GM12878 (cell line): ENCODE measurements around the gene MRPS35. TPM values are rescaled to one million over a fixed set of nuclear protein-coding genes. Genes with fewer than 3 reads are reported as not detected.

ENCODE experiments used
- ATAC-seq: fragments of 200-7000 bp; cut with Tn5 transposase; 3 replicates; pipeline ENCODE4 v1.9.1; 2020; ENCODE audit warnings: mild to moderate bottlenecking, moderate library complexity
- BruUV-seq: library from RNA; stranded (reverse); fragments of 400-500 nt; replicated peaks from 2 replicates; lab custom pipeline; 2021; lab: Mats Ljungman, UMichigan
- CTCF ChIA-PET: fragments of 300-600 bp; sonication (Branson Sonifier 250); formaldehyde crosslinking; extraction: SDS; loops from one replicate; lab custom pipeline; 2021; ENCODE audit warnings: inconsistent platforms; lab: Yijun Ruan, JAX
- POLR2A ChIA-PET: fragments of 350-600 bp; formaldehyde crosslinking; extraction: SDS; loops from one replicate; lab custom pipeline; 2021; ENCODE audit warnings: inconsistent platforms; lab: Charles Lee
- RAD21 ChIA-PET: fragments of 300-600 bp; sonication (Branson Sonifier 250); formaldehyde crosslinking; loops from one replicate; lab custom pipeline; 2023; ENCODE audit warnings: antibody characterized with exemption; ENCODE audit not compliant: unreplicated experiment; lab: Charles Lee
- SMC1A ChIA-PET: fragments of 300-600 bp; sonication (Branson Sonifier 250); formaldehyde crosslinking; loops from one replicate; lab custom pipeline; 2023; ENCODE audit not compliant: unreplicated experiment, uncharacterized antibody; lab: Charles Lee
- DNase-seq: peaks from one replicate; pipeline ENCODE4 v3.0.0-alpha.2; 2011; ENCODE audit warnings: low read depth, low spot score
- FAIRE-seq: peaks from 3 replicates; lab custom pipeline; 2011; peaks lifted over from hg19 to GRCh38; lab: Jason Lieb, UNC
- H2AFZ ChIP-seq: 2 replicates; pipeline ENCODE4 v1.6.0; 2011; ENCODE audit warnings: low read depth, low read length, control low read depth; ENCODE audit not compliant: control insufficient read depth
- H3K27ac ChIP-seq: 2 replicates; pipeline ENCODE4 v1.5.1; 2011; ENCODE audit warnings: control low read depth; ENCODE audit not compliant: control insufficient read depth, insufficient read depth
- H3K27me3 ChIP-seq, 2 experiments: replicated peaks in 1 of 2; 2 replicates each; pipeline versions ENCODE4 v1.6.0 to v1.6.1; 2011; ENCODE audit warnings: low read length in 1 of 2; ENCODE audit not compliant: control insufficient read depth in 2 of 2, insufficient read depth in 2 of 2
- H3K36me3 ChIP-seq, 2 experiments: 2 replicates each; pipeline ENCODE4 v1.5.1; 2011; ENCODE audit warnings: low read length in 1 of 2; ENCODE audit not compliant: control insufficient read depth in 2 of 2, insufficient read depth in 2 of 2
- H3K4me1 ChIP-seq: 2 replicates; pipeline ENCODE4 v1.6.1; 2011; ENCODE audit warnings: mild to moderate bottlenecking, low read length, moderate library complexity, mixed read lengths; ENCODE audit not compliant: control insufficient read depth, insufficient read depth
- H3K4me2 ChIP-seq: 2 replicates; pipeline ENCODE4 v1.6.0; 2011; ENCODE audit warnings: control low read depth; ENCODE audit not compliant: control insufficient read depth, insufficient read depth
- H3K4me3 ChIP-seq: fragments of 200-600 bp; sonication (generic); 2 replicates; pipeline ENCODE4 v1.5.1; 2016
- H3K79me2 ChIP-seq: 2 replicates; pipeline ENCODE4 v1.6.0; 2011; ENCODE audit warnings: low read length; ENCODE audit not compliant: control insufficient read depth, insufficient read depth
- H3K9ac ChIP-seq: 2 replicates; pipeline ENCODE4 v1.8.0; 2011; ENCODE audit warnings: low read length, control low read depth, mixed read lengths; ENCODE audit not compliant: control insufficient read depth, insufficient read depth
- H3K9me3 ChIP-seq: replicated peaks from 3 replicates; pipeline ENCODE4 v1.5.1; 2011; ENCODE audit warnings: mild to moderate bottlenecking, low read length; ENCODE audit not compliant: control insufficient read depth, insufficient read depth
- H4K20me1 ChIP-seq: 2 replicates; pipeline ENCODE4 v1.6.0; 2011; ENCODE audit not compliant: control insufficient read depth, insufficient read depth
- ASH2L ChIP-seq: fragments of 300-600, 200-600 bp; sonication (generic); IDR thresholded peaks from 2 replicates; pipeline ENCODE4 v1.6.1; 2017; ENCODE audit warnings: low read depth, mild to moderate bottlenecking, borderline replicate concordance
- BHLHE40 ChIP-seq, 2 experiments: fragments of 450-650 bp in 1 of 2; IDR thresholded peaks; 2 replicates each; pipeline ENCODE4 v1.6.1; 2011 to 2017; ENCODE audit warnings: low read depth in 2 of 2, borderline replicate concordance in 1 of 2, improper control_type of control experiment in 1 of 2, low read length in 1 of 2, mild to moderate bottlenecking in 1 of 2
- BMI1 ChIP-seq: fragments of 450-650 bp; IDR thresholded peaks from 2 replicates; pipeline ENCODE4 v1.6.1; 2016; ENCODE audit warnings: mild to moderate bottlenecking, moderate library complexity, borderline replicate concordance
- FOXM1 ChIP-seq: IDR thresholded peaks from 2 replicates; pipeline ENCODE4 v1.6.1; 2012; ENCODE audit warnings: low read depth, mild to moderate bottlenecking, inconsistent platforms, low read length, moderate library complexity
- GABPA ChIP-seq: IDR thresholded peaks from 2 replicates; pipeline ENCODE4 v1.6.1; 2014; ENCODE audit warnings: antibody characterized with exemption, low read depth, mild to moderate bottlenecking, inconsistent platforms
- IKZF2 ChIP-seq, 2 experiments: fragments of 450-650 bp; IDR thresholded peaks; 2 replicates each; pipeline ENCODE4 v1.6.1; 2017; ENCODE audit warnings: mild to moderate bottlenecking in 2 of 2, moderate library complexity in 2 of 2
- JUNB ChIP-seq: IDR thresholded peaks from 2 replicates; pipeline ENCODE4 v1.6.1; 2016; ENCODE audit warnings: antibody characterized with exemption, mild to moderate bottlenecking
- JUND ChIP-seq: IDR thresholded peaks from 2 replicates; pipeline ENCODE4 v1.6.1; 2012; ENCODE audit warnings: low read depth, mild to moderate bottlenecking, low read length, improper control_type of control experiment, moderate library complexity
- KDM1A ChIP-seq: fragments of 200-600 bp; sonication (generic); IDR thresholded peaks from 2 replicates; pipeline ENCODE4 v1.6.1; 2016; ENCODE audit warnings: borderline replicate concordance
- PBX3 ChIP-seq: IDR thresholded peaks from 2 replicates; pipeline ENCODE4 v1.6.1; 2011; ENCODE audit warnings: mild to moderate bottlenecking, low read depth, low read length, moderate library complexity; ENCODE audit not compliant: insufficient replicate concordance
- RUNX3 ChIP-seq: IDR thresholded peaks from 2 replicates; pipeline ENCODE4 v1.6.1; 2012; ENCODE audit warnings: low read length, inconsistent platforms
- SMAD5 ChIP-seq: IDR thresholded peaks from 2 replicates; pipeline ENCODE4 v1.6.1; 2016; ENCODE audit warnings: antibody characterized with exemption, low read depth
- SPI1 ChIP-seq: IDR thresholded peaks from 2 replicates; pipeline ENCODE4 v1.6.1; 2011; ENCODE audit warnings: low read depth, mild to moderate bottlenecking, low read length, moderate library complexity, borderline replicate concordance; ENCODE audit not compliant: insufficient read depth
- SRF ChIP-seq, 2 experiments: IDR thresholded peaks; 2 replicates each; pipeline ENCODE4 v1.6.1; 2011; ENCODE audit warnings: low read depth in 2 of 2, low read length in 2 of 2, mild to moderate bottlenecking in 1 of 2, moderate library complexity in 1 of 2
- TBL1XR1 ChIP-seq: IDR thresholded peaks from 2 replicates; pipeline ENCODE4 v1.6.1; 2012; ENCODE audit warnings: low read depth, low read length, improper control_type of control experiment
- WGBS: methylation state at CpG from one replicate; pipeline ENCODE4 v1.1.6; 2016; ENCODE audit warnings: low lambda C conversion rate; ENCODE audit not compliant: insufficient replicate concordance, insufficient coverage; ENCODE audit errors: missing lambda C conversion rate; 5-methylcytosine and 5-hydroxymethylcytosine counted together
- in situ Hi-C: fragments of 300-500 bp; cut with MboI; formaldehyde crosslinking; loops from 9 replicates; pipeline ENCODE4 v1.14.3; 2018; ENCODE audit warnings: mixed read lengths
- intact Hi-C: fragments of 100-400 bp; cut with micrococcal nuclease; formaldehyde crosslinking; loops from one replicate; pipeline ENCODE4 v1.14.2; 2022; ENCODE audit not compliant: unreplicated experiment
- polyA plus RNA-seq, 11 experiments: library from polyadenylated mRNA; depleted of rRNA in 4 of 11; unstranded in 6 of 11; stranded (reverse) in 5 of 11; fragments of >200 nt; fragmentation: Nextera tagmentation in 4 of 11; fragmentation: Illumina TruSeq in 1 of 11; extraction: Ambion mirVana in 4 of 11; extraction: Trizol in 1 of 11; gene quantifications; 1 replicate in 1 of 11; 2 replicates in 10 of 11; pipeline versions ENCODE4 v1.2.1 to v1.2.3, GENCODE V29; 2011 to 2016; ENCODE audit warnings: inconsistent platforms in 2 of 11, missing spikeins in 2 of 11, low read depth in 1 of 11
- total RNA-seq, 4 experiments: library from RNA; depleted of rRNA in 3 of 4; stranded (reverse); fragments of >200 nt in 3 of 4; fragmentation: Illumina TruSeq in 1 of 4; extraction: Trizol in 1 of 4; gene quantifications; 2 replicates each; pipeline versions ENCODE4 v1.2.1 to v1.2.3, GENCODE V29; 2013 to 2021

MRPS35 gene
- total and polyA plus RNA-seq, 10 of the 15 experiments (the other 5 are each of a cell fraction or from before 2014, with no cell fraction given), result 45.7 to 111 (median 67.1) TPM

GRCh38 chr12:27696293-27696652, 14.4 kb upstream of the MRPS35 start, which contains the start of gene REP15:
REP15 (plus strand) TSS chr12:27696447; CDS start chr12:27696563, 116 bp downstream.
- no peak for DNase-seq
- ChIA-PET SMC1A (interaction anchor here (1.0 kb wide), 1 partner anchor 236 kb away, joined by 3 read pairs; no protein-coding TSS in a partner anchor), CTCF (interaction anchor here (1.0 kb wide), 1 partner anchor 48 kb away, joined by 3 read pairs; no protein-coding TSS in a partner anchor), POLR2A (no interaction called here), RAD21 (no interaction called here)
- Histone ChIP-seq H3K9ac (no peak within 1 kb of the TSS), H3K4me2 (no peak within 1 kb of the TSS), H3K27ac (no peak within 1 kb of the TSS), H3K9me3 (no peaks in the 10 kb centered on the region), H4K20me1 (no peaks in the 10 kb centered on the region), H3K79me2 (no peaks in the 10 kb centered on the region), H3K4me1 (no peaks in the 10 kb centered on the region), H2AFZ (no peak within 1 kb of the TSS), H3K27me3 (no peaks in the 10 kb centered on the region), H3K36me3 (peaks cover 0 to 4% of the 10 kb centered on the region in 2 experiments; a peak in 2 of 4 replicates), H3K4me3 (no peak within 1 kb of the TSS)
- in situ Hi-C loops (no loop called here), intact Hi-C loops (no loop called here)
- no peak for ATAC-seq
- TF ChIP-seq SRF (IDR thresholded peaks at IDR 0.05; ENCODE audit: low read depth in 2 of 2, low read length in 2 of 2) (no peak), SPI1 (no peak), FOXM1 (no peak), GABPA (no peak)
- 95% methylated on average over 5 of the region's 5 CpGs for WGBS
- BruUV-seq, result no TSS peak
- FAIRE-seq, result no peak

- Histone ChIP-seq H4K20me1 (no peaks in the 10 kb centered on the region), H3K9me3 (no peaks in the 10 kb centered on the region), H2AFZ (no peak overlapping the region), H3K27me3 (no peaks in the 10 kb centered on the region), H3K27ac (no peak overlapping the region), H3K4me3 (no peak overlapping the region), H3K36me3 (peaks cover 0 to 4% of the 10 kb centered on the region in 2 experiments; a peak in 1 of 4 replicates), H3K9ac (no peak overlapping the region), H3K4me1 (no peaks in the 10 kb centered on the region), H3K79me2 (no peaks in the 10 kb centered on the region), H3K4me2 (no peak overlapping the region)
- no peak for FAIRE-seq
- BruUV-seq, result no TSS peak
- ChIA-PET RAD21 (no interaction called here), POLR2A (interaction anchor here (0.7 kb wide), 1 partner anchor 143 kb away, joined by 4 read pairs; no protein-coding TSS in a partner anchor), SMC1A (interaction anchor here (1.0 kb wide), 1 partner anchor 237 kb away, joined by 3 read pairs; no protein-coding TSS in a partner anchor), CTCF (interaction anchor here (1.0 kb wide), 1 partner anchor 49 kb away, joined by 3 read pairs; no protein-coding TSS in a partner anchor)
- WGBS, result 78% methylated on average over 3 of the region's 3 CpGs
- no peak for ATAC-seq
- DNase-seq, result no peak
- intact Hi-C loops (no loop called here), in situ Hi-C loops (no loop called here)
- TF ChIP-seq IKZF2 (IDR thresholded peaks at IDR 0.05) (no peak), BMI1 (no peak), TBL1XR1 (no peak), SMAD5 (no peak), PBX3 (no peak), ASH2L (no peak), RUNX3 (no peak), JUNB (no peak), BHLHE40 (IDR thresholded peaks at IDR 0.05; ENCODE audit: borderline replicate concordance in 1 of 2, low read depth in 2 of 2, low read length in 1 of 2) (no peak), KDM1A (no peak), JUND (no peak)
These were observed 13.6 kb upstream of the MRPS35 start for GRCh38 chr12:27696864-27697564.
